Smooth muscle cell of the coronary artery (primary cell): ENCODE data around the gene WDR31. TPM values are rescaled to one million over a fixed set of nuclear protein-coding genes. Genes with fewer than 3 reads are reported as not detected.

ENCODE experiments used
- total RNA-seq: library from RNA; depleted of rRNA; stranded (reverse); fragments of >200 nt; gene quantifications from 2 replicates; pipeline ENCODE4 v1.2.3, GENCODE V29; 2014; ENCODE audit warnings: low replicate concordance

Gene WDR31
- 0.83 and 5.3 TPM in 2 replicates for total RNA-seq

GRCh38 chr9:113340011-113340699, at the start of gene WDR31:
Gene WDR31, minus strand, starts transcription at chr9:113340275. Its CDS starts 8,253 bp downstream, at chr9:113332022.

DNA sequence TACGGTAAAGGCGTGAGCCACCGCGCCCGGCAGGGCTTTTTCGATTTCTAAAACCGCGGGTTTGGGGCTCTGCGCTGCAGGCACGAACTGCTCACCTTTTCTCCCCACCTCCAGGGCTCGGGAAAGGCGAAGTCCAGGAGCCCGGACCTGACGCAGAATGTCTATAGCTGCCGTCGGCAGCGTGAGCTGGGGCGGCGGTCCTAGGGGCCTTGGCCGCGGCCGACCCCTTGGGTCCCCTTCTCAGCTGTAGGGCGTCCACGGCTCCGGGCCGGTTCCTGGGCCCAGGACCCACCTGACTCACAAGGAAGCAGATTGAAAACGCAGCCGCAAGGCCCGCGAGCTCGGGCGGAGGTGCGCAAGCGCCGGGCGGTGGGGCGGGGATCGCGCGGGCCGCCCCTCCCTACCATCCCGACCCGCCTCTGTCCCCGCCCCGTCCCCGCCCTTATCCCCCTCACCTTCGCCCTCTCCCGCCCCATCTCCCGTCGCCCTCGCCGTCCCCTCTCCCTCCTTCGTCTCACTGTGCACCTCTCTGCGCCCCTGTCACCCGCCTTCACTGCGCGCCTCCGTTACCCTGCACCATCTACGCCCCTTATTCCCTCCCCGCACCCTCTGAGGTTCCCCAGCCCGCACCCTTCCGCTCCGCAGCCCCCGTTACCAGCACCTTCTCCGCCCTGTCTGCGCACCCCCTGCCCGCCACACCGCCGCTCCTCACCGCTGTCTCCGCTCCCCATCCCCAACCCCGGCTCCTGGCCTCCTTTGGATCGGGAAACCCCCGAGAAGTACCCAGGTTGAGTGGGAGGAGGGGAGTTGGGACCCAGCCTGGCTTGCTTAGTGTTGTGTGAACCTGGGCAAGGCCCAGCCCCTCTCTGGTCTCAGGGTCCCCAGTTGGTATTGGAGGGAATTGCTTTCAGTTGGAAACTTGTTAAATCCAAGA, 36.8 kb upstream of the WDR31 start, which contains the start of gene HDHD3:
Gene HDHD3, minus strand, starts transcription at position 353 of the 934 bp plus-strand sequence. CDS start 2,632 bp downstream, outside the sequence.

DNA sequence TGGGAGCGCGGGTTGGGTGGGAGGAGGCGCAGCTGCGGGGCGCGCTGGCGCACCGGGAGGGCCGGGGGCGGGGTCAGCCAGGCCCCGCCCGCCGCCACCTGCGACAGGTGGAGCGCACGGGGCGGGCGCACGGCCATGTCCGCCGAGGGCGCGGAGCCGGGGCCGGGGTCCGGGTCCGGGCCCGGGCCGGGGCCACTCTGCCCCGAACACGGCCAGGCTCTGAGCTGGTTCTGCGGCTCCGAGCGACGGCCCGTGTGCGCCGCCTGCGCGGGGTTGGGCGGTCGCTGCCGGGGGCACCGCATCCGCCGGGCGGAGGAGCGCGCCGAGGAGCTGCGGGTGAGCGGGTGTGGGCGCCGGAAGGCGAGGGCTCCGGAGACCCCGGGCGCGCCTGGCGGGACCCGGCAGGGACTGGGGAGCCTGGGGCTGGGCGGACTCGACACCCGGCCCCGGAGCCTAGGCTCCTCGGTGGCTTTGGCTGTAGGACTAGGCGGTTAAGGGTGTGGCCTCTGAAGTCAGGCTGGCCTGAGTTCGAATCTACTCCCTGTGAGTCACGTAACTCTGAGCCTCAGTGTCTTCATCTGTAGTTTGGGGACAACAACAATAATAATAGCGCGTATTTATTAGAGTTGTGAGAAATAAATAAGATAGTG, 9.5 kb upstream of the WDR31 start, which contains the start of gene BSPRY:
Gene BSPRY, plus strand, starts transcription at position 97 of the 650 bp plus-strand sequence. Its CDS starts 39 bp downstream, at position 136.

DNA sequence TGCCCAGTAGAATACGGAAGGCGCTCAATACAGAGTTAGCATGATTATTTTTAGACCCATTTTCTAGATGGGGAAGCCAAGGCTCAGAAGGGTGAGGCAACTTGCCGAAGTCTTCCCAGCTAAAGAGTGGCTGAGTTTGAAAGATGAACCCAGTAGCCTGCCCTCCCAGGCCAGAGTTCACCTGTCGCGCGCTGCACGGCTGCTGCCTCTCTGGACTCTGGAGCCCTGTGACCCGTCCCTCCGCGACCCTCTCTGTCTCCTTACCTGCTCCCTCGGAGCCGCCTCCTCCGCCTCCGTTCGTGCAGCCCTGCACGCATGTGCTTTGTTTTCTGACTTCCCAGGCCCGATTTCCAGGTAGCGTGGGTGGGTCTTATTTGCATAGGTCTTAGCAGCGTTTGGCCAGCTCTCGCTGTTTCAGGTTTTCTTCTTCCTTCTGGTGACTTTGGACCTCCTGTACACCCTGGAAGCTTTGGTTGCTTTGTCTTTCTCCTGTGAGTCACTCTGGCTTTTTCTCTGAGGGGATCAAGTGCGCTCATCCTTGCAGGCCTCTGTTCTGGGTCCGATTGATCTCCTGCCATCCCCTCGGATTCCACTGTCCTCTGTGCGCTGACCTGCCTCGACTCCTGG, 37.2 kb downstream of the WDR31 start, which contains the start of gene RNF183:
Gene RNF183, minus strand, starts transcription at position 585 of the 627 bp plus-strand sequence. CDS start 5,192 bp downstream, outside the sequence.

GRCh38 chr9:113275157-113276131, 64.6 kb downstream of the WDR31 start, which contains the start of the genes CDC26 and PRPF4:
Gene CDC26, minus strand, starts transcription at chr9:113275572. Its CDS starts 3,065 bp downstream, at chr9:113272507.
Gene PRPF4, plus strand, starts transcription at chr9:113275658. Its CDS starts 86 bp downstream, at chr9:113275744.

Other genes with a start within 250 kb of the WDR31 start
- 5.1 and 18.4 TPM in 2 replicates for gene SLC31A2, start 189.3 kb downstream of the WDR31 start, total RNA-seq
- 11.5 and 14.8 TPM in 2 replicates for gene FKBP15, start 119.0 kb downstream of the WDR31 start, total RNA-seq
- gene SLC31A1, start 118.7 kb downstream of the WDR31 start, total RNA-seq, result 14.5 and 21.0 TPM in 2 replicates
- gene CDC26, start 64.7 kb downstream of the WDR31 start, total RNA-seq, result 41.2 and 54.1 TPM in 2 replicates
- 18.1 and 22.4 TPM in 2 replicates for gene PRPF4, start 64.6 kb downstream of the WDR31 start, total RNA-seq
- not detected in 2 replicates for gene RNF183, start 36.9 kb downstream of the WDR31 start, total RNA-seq
- gene BSPRY, start 9.3 kb upstream of the WDR31 start, total RNA-seq, result not detected in 2 replicates
- 5.0 and 6.2 TPM in 2 replicates for gene HDHD3, start 36.7 kb upstream of the WDR31 start, total RNA-seq
- gene ALAD, start 61.0 kb upstream of the WDR31 start, total RNA-seq, result 25.9 and 32.2 TPM in 2 replicates
- gene POLE3, start 70.4 kb upstream of the WDR31 start, total RNA-seq, result 22.7 and 36.2 TPM in 2 replicates
- gene C9orf43, start 70.5 kb upstream of the WDR31 start, total RNA-seq, result 0.12 and 0.15 TPM in 2 replicates
- gene RGS3, start 123.5 kb upstream of the WDR31 start, total RNA-seq, result 41.8 and 258 TPM in 2 replicates